ENCODE measurements around the gene PLEKHA6.
"Not testable (repeated sequence)": the region's sequence is repeated elsewhere in the genome, so short reads cannot be mapped to it uniquely, and the experiment has no call there.

PLEKHA6 gene

DNA sequence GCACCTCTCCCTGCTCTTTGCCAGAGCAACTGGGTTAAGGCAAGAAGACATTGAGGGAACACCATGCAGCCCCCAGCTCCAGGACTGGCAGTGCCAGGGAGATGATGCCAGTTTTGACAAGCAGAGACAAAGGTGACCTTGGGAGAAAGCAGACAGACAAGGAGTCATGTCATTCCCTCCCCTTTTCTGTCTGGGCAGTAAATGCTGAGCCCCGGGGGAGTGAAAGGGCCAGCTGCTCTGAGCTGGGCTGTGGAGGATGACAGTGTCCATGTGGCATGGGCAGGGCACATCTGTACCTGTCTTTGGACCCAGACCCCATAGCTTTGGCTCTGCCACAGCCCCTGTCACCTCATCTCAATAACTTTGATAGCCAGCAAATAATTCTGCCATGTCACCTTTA lies 24.2 kb downstream of the PLEKHA6 start:
- DNase-seq (ENCODE audit: low read depth in 2 of 2) = no peak

- DNase-seq (ENCODE audit: low read depth in 2 of 2) = no peak
Observed at GRCh38 chr1:204335085-204335484, 24.6 kb downstream of the PLEKHA6 start.

- DNase-seq (ENCODE audit: low read depth in 2 of 2) = no peak
Observed at GRCh38 chr1:204334455-204334854, 25.3 kb downstream of the PLEKHA6 start.

DNA sequence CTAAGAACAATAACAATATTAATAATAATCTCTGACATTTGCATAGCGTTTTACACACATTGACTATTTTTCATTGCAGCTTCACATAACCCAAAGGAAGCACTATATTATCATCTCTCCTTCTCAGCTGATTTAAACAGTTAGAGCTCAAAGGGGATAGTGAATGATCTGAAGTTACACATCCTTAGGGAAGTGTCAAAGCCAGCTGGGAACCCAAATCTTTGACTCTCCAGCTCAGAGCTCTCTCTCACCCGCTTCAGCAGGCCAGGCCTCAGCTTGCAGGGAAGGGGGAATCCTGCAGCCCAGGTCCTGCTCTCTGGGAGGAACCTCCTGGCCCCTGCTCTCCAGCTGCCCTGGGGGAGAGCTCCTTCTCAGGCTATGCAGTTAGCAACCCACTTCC lies 26.3 kb downstream of the PLEKHA6 start:
- no peak for DNase-seq (ENCODE audit: low read depth in 2 of 2)

- no peak for DNase-seq (ENCODE audit: low read depth in 2 of 2)
Observed at GRCh38 chr1:204331847-204332487, 27.8 kb downstream of the PLEKHA6 start.

DNA sequence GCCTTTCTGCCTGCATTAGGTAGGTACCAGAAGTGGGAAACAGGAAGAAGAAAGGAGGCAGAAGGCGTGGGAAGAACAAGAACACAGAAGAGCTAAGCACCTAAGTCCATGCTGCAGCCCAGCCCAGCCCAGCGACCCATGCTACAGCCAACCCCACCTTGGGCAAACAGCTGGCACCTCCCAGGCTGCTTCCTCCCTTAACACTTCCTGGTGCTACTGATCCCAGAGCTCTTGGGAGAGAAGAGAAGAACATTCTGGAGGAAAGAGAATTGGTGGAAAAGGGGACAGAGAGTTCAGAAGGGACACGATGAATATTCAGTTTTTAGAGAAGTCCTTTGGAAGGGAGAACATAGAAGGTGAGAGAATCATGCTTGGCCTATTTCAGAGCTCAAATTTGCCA lies 28.5 kb downstream of the PLEKHA6 start:
- DNase-seq (ENCODE audit: low read depth in 2 of 2) = no peak

GRCh38 chr1:204327870-204328269 lies 31.9 kb downstream of the PLEKHA6 start:
- DNase-seq (ENCODE audit: low read depth in 2 of 2) = not testable (repeated sequence)

DNA sequence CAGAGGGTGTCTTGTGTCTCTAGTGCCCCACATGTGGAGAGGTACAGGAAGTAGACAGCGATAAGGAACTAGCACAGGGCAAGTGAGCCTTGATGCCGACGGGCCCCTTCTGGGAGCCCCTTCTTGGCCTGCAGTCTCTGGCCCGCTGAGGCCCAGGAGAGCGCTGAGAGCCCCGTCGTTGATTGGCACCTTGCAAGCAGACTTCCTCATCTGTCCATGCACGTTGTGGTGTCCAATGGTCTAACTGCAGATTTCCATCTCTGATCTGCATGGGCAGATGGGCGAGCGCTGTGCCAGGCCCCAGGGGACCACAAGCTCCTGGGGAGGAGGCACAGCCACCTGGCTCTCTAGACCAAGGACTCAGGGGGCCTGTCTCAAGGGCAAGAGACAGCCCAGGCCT lies 32.4 kb downstream of the PLEKHA6 start:
- no peak for DNase-seq (ENCODE audit: low read depth in 2 of 2)

- no peak for DNase-seq (ENCODE audit: low read depth in 2 of 2)
Observed at GRCh38 chr1:204326771-204327300, 32.9 kb downstream of the PLEKHA6 start.

DNA sequence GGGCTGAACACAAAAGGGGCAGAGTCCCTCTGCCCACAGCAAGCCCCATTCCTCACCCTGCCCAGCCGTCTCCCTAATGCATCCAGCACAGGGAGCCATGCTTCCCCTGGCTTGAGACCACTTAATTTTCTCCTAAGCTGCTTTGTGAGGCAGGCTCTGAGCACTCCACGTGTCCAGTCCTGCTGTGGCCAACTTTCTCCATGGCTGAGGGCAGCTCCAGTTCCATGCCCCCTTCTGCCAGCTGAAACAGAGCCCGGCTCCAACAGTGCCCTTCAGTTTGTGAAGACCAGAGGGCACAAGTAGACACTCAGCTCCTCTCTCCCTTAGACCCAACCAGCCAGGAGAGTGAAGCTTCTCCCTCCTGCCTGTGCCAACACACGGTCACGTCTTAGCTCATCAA lies 33.8 kb downstream of the PLEKHA6 start:
- DNase-seq (ENCODE audit: low read depth in 2 of 2) = no peak

DNA sequence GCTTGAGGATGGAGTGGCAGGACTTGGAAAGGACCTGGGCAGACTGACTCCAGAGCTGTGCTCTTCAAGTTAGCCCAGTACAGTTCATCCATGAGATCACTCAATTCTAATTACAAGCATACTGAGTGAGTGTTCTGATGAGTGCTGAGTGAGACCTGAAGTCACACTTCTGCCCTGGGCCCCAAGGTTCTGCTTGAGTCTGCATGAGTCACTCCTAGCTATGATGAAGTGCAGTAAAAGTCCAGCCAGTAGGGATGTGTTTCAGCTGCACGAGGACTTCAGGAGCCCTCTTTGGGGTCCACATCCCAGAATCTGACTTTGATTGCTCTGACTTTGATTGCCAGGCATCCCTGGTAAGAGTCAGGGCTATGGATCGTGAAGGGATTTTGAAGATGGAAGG lies 35.8 kb downstream of the PLEKHA6 start:
- no peak for DNase-seq (ENCODE audit: low read depth in 2 of 2)

DNA sequence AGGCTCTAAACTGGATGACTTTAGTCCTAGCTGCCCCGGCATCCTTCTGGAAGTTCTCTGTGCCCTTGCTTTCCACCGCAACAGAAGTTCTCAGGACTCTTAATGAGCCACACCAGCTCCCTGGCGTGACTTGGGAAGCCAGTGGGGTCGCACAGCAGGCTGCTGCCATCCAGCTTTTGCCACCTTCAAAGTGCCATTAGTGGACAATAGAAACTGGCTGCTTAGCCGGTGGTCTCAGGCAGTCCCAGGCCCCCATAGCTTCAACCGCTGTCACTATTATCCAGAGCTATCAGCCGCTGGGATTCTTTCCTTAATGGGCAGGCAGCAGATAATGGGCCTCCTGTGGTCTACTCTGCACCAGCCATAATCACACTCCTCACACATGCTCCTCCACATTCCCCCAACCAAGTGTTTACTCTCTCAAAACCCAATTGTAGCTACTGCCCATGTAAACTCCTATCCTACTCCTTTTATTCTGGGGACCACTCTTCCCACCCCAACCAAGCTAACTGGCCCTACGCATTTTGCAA lies 37.3 kb downstream of the PLEKHA6 start:
- no peak for DNase-seq (ENCODE audit: low read depth in 2 of 2)

GRCh38 chr1:204321665-204322064 lies 38.1 kb downstream of the PLEKHA6 start:
- no peak for DNase-seq (ENCODE audit: low read depth in 2 of 2)

GRCh38 chr1:204321051-204321450 lies 38.7 kb downstream of the PLEKHA6 start:
- no peak for DNase-seq (ENCODE audit: low read depth in 2 of 2)

- DNase-seq (ENCODE audit: low read depth in 2 of 2) = no peak
Observed at GRCh38 chr1:204320382-204320804, 39.3 kb downstream of the PLEKHA6 start.

- DNase-seq (ENCODE audit: low read depth in 2 of 2) = no peak
Observed at GRCh38 chr1:204319462-204319861, 40.3 kb downstream of the PLEKHA6 start.

- DNase-seq (ENCODE audit: low read depth in 2 of 2) = no peak
Observed at GRCh38 chr1:204319027-204319426, 40.7 kb downstream of the PLEKHA6 start.

DNA sequence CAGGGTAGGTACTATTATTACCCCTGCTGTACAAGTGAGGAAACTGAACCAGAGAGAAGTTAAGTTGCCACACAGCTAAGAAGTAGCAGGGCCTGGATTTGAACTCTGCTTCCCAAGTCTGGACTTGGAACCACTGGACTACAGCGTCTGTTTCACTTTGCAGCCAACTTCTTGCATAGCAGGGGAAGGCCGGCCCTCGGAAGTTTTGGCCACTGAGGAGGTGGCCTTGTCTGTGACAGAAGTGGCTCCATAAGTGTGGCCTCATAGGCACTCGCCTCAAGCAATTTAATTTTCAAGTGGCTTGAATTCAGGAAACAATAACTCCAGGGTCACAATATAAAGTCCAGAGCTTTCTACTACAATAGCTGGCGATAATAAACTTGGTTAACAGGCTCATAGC lies 41.4 kb downstream of the PLEKHA6 start:
- DNase-seq (ENCODE audit: low read depth in 2 of 2) = no peak

DNA sequence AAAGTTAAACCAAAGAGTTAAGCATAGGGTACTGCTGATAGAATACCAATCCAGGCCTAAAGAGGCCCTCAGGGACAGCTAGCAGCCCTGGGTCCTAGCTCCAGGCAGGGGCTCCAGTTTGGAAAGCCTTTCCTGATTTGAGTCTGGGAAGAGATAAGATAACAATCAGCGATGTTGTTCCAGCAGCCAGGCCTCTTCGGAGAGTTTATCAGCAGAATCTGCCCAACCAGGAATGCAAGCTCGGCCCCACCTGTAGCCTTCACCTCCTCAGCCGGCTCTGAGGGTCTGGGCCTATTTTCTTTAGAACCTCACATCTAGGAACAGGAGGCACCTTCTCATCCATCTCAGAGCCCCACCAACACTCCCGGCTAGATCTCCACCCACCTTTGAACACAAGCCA lies 42.6 kb downstream of the PLEKHA6 start:
- no peak for DNase-seq (ENCODE audit: low read depth in 2 of 2)

DNA sequence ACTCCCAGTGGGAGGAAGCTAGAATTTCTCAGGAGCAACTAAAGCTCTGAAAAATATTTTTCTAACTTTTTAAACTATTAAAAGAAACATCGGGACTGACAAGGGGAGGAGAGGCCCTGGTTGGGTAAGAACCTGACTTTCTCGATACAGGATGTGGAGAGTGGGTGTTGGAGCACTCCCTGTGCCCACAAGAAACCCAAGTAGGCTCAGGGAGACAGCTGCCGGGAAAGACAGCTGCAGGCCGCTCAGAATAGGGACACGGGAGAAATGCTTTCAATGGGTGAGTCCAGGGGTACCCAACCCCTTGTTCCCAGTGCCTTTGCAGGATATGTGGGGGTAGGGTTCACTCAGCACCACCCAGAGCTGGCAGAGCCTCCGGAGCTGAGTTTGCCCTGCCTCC lies 43.6 kb downstream of the PLEKHA6 start:
- no peak for DNase-seq (ENCODE audit: low read depth in 2 of 2)

DNA sequence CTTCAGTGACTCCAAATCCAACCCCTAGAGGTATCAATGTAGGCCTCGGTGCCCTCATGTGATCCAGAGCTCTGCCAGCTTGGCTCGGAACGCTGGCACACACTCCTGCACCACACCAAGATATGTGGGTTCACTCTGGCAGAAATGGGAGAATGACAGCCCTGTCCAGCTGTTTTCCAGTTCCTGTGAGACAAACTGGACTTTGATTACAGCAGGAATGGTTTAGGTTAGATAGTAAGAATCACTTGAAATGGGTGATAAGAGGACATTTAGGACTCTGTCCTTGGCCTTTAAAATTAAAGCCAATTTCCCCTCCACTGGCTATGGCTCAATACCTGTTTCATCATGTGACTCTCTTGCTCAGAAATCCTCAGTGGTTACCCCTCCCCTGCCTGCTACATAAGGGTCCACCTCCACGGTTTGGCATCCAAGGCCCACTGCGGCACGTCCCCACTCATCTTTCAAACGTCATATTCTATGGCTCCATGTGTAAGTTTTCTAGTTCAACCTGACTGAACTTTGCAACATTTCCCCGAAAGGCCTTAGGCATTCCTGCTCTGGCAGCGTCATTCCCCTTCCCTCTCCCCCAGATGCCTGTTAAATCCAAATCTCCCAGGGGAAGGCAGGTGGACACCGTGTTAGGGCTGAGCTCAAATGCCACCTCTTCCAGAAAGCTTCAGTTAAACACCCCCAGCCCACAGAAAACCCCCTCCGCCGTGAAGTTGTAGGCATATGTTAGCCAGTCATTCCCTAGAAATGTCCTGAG lies 44.7 kb downstream of the PLEKHA6 start:
- DNase-seq (ENCODE audit: low read depth in 2 of 2) = no peak

DNA sequence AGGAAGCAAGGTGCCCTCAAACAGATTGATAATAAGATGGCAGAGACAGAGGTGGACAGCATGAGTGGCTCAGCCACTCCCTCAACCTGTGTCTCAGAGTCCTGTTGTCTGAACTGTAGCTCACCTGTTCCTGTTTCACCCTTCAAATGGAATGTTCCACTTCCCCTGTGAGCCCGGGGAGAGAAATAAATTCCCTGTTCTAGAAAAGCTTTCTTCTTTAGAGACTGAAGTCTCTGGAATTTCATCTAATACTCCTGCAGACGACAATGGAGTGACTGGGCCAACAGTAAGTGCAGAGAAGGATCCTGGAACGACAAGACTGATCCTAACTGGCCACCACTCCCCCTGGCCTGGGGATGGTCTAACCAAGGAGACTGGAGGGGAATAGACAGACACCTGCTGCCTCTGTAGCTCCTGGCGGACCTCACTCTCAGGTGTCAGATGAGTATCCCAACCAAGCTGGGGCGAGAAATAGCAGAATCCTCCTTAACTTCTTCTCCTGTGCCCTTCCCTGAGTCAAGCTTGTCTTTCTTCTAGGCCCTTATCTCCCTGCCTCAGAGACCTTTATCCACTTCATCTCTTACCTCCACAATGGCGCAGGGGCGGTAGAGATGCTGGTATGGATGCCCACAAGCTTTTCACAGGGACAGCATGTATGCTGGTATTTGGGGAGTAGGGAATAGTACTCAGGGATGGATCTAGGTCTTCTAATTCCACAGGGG lies 45.4 kb downstream of the PLEKHA6 start:
- no peak for DNase-seq (ENCODE audit: low read depth in 2 of 2)

All from stimulated activated CD8-positive, alpha-beta memory T cell treated with anti-CD3 and anti-CD28 coated beads, Interleukin-7, amount 100 ng/mL, for 1 hour (primary cell).